GM12892 (cell line): Measurements from ENCODE around the gene PBX1.

Source experiments
- POLR2A ChIP-seq: IDR thresholded peaks from 2 replicates; pipeline ENCODE4 v1.6.1; 2011; ENCODE audit warnings: low read depth, low read length, control low read depth
- POLR2AphosphoS5 ChIP-seq: IDR thresholded peaks from 2 replicates; pipeline ENCODE4 v1.6.1; 2011; ENCODE audit warnings: low read depth, low read length, control low read depth
- TAF1 ChIP-seq: IDR thresholded peaks from 2 replicates; pipeline ENCODE4 v1.6.1; 2011; ENCODE audit warnings: low read depth, mild to moderate bottlenecking, control low read depth, low read length, borderline replicate concordance

GRCh38 chr1:164840936-164841335 is 282.0 kb downstream of the PBX1 start:
- TF ChIP-seq POLR2A: no peak
- TF ChIP-seq POLR2AphosphoS5: no peak
- no peak for TF ChIP-seq TAF1
